Central memory CD8-positive, alpha-beta T cell (primary cell): Measurements from ENCODE around the gene HSP90B1.

Source experiments
- ATAC-seq: fragments of 150-1000 bp; cut with Tn5 transposase; replicated peaks from 2 replicates; pipeline ENCODE4 v1.10.0; 2022; ENCODE audit warnings: mild to moderate bottlenecking, moderate FRiP score, moderate number of reproducible peaks; ENCODE audit not compliant: poor library complexity, severe bottlenecking; ENCODE audit errors: extremely low read depth
- DNase-seq, 2 donors: peaks; one replicate each; pipeline ENCODE4 v3.0.0; 2021; ENCODE audit warnings: low spot score in 2 of 2
- H3K27ac Mint-ChIP-seq: one replicate; pipeline ENCODE4 v1.8.0; 2022; ENCODE audit warnings: low read depth, mild to moderate bottlenecking, moderate library complexity, mixed read lengths
- H3K27me3 Mint-ChIP-seq: one replicate; pipeline ENCODE4 v1.8.0; 2022; ENCODE audit warnings: mixed read lengths
- H3K36me3 Mint-ChIP-seq: one replicate; pipeline ENCODE4 v1.8.0; 2022; ENCODE audit warnings: mild to moderate bottlenecking, moderate library complexity, mixed read lengths; ENCODE audit not compliant: insufficient read depth
- H3K4me1 Mint-ChIP-seq: one replicate; pipeline ENCODE4 v1.8.0; 2022; ENCODE audit warnings: mixed read lengths
- H3K4me3 Mint-ChIP-seq: one replicate; pipeline ENCODE4 v1.8.0; 2022; ENCODE audit warnings: mild to moderate bottlenecking, moderate library complexity, mixed read lengths
- H3K9me3 Mint-ChIP-seq: one replicate; pipeline ENCODE4 v1.8.0; 2022; ENCODE audit warnings: mixed read lengths

Gene HSP90B1

DNA sequence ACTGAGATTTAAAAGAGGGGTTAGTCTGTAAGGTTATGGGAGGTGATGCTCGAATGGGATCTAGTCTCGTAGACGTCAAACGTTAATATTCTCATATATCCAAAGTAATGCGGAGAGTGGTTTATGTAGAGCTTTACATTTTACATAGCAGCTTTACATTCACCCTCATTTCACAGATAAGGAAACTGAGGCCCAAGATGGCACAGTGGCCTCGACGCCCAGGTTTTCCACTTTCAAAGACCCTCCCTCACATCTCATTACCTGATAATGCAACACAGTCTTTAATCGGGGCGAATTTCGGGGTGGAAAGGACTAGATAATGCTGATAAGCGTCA is 35.0 kb downstream of the HSP90B1 start:
- Mint-ChIP-seq H3K9me3 (no peaks in the 10 kb centered on the region), H3K27ac (peak overlapping the region; percentile 99), H3K4me1 (peaks cover 45% of the 10 kb centered on the region), H3K36me3 (peaks cover 19% of the 10 kb centered on the region), H3K27me3 (no peaks in the 10 kb centered on the region), H3K4me3 (peak overlapping the region; percentile 95)
- DNase-seq (no peak), ATAC-seq (no peak)

DNA sequence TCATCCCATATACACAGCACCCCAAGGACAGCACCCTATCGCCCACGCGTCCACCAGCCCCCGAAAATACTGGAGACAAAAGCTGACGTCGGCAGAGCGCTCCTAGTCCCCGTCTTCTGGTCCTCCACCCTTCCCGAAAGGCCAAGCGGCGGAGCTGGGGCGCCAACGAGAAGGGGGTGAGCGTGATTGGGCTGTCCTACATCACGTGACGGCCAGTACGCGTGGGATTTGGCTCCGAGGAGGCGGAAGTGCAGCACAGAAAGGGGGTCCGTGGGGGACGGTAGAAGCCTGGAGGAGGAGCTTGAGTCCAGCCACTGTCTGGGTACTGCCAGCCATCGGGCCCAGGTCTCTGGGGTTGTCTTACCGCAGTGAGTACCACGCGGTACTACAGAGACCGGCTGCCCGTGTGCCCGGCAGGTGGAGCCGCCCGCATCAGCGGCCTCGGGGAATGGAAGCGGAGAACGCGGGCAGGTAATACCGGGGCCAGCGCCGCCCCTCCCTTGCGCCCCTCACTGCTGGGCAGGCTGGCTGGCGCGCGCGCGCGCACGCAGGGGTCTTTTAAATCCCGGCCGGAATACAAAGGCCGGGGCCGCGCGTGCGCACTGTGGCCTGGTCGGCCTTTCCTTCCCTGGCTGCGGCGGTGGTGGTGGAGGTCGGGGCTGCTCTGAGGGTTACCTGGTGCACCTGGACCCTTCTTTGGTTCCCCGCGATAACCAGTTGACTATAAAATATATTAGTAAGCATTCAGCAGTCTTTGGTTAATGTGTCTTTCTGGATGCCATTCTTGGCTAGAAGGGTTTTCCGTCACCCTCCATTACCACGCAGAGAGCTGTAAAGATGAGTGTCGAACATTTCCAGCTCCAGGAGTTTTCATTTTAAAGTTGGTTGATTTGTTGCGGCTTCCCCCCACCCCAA is 35.6 kb downstream of the HSP90B1 start, which contains the start of gene TDG:
TDG (plus strand) TSS at position 283 of the 915 bp plus-strand sequence; CDS start at position 449, 166 bp downstream.
- Mint-ChIP-seq H3K4me3 (peak within 1 kb of the TSS; percentile 95), H3K4me1 (peaks cover 51% of the 10 kb centered on the region), H3K27ac (peak within 1 kb of the TSS; percentile 99), H3K36me3 (peaks cover 19% of the 10 kb centered on the region), H3K9me3 (no peaks in the 10 kb centered on the region), H3K27me3 (no peaks in the 10 kb centered on the region)
- peak; percentile 87 to 96 for DNase-seq
- ATAC-seq, result peak; percentile 95

GRCh38 chr12:103966736-103967135 is 36.5 kb downstream of the HSP90B1 start:
- Mint-ChIP-seq H3K27ac (peak overlapping the region; percentile 99), H3K4me1 (peaks cover 58% of the 10 kb centered on the region), H3K9me3 (no peaks in the 10 kb centered on the region), H3K27me3 (no peaks in the 10 kb centered on the region), H3K36me3 (peaks cover 19% of the 10 kb centered on the region), H3K4me3 (peak overlapping the region; percentile 95)
- ATAC-seq, result no peak
- DNase-seq, result no peak

DNA sequence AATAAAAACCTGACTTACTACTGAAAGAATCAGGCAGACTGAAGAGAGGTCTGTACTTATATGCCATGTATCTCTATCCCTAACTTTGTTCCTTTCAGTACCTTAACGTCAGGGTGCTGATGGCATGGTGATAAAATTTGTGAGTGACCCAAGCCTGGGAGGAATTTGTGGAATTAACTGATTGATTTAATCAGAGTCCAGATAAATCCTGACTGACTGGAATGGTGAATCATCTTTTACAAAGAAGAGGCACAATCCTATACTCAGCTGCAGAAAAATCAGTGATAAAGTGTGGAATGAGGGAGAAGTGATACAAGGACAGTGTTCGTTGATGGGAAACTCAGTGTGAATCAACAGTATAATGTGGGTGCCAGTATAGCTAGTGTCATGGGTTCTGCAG is 39.2 kb downstream of the HSP90B1 start:
- DNase-seq, result no peak
- Mint-ChIP-seq H3K36me3 (peaks cover 22% of the 10 kb centered on the region), H3K27me3 (no peaks in the 10 kb centered on the region), H3K9me3 (no peaks in the 10 kb centered on the region), H3K4me1 (peaks cover 62% of the 10 kb centered on the region), H3K27ac (no peak overlapping the region), H3K4me3 (peak overlapping the region; percentile 47)
- no peak for ATAC-seq

- no peak for DNase-seq
- Mint-ChIP-seq H3K27me3 (no peaks in the 10 kb centered on the region), H3K4me3 (no peak overlapping the region), H3K9me3 (no peaks in the 10 kb centered on the region), H3K27ac (peak overlapping the region; percentile 55), H3K36me3 (peaks cover 31% of the 10 kb centered on the region), H3K4me1 (peaks cover 44% of the 10 kb centered on the region)
- no peak for ATAC-seq
Observed at GRCh38 chr12:103973909-103974308, 43.7 kb downstream of the HSP90B1 start.

DNA sequence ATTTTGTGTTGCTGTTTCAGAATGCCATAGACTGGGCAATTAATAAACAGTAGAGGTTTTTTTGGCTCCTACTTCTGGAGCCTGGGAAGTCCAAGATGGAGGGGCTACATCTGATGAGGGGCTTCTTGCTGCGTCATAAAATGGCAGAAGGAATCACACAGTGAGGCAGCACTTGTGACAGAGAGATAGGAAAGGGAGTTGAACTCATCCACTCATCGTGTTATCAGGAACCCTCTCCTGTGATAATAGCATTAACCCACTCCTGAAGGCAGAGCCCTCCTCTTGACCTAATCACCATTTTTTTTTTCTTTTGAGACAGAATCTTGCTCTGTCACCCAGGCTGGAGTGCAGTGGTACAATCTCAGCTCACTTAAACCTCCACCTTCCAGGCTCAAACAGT is 45.2 kb downstream of the HSP90B1 start:
- no peaks in the 10 kb centered on the region for H3K27me3 Mint-ChIP-seq
- peaks cover 42% of the 10 kb centered on the region for H3K36me3 Mint-ChIP-seq
- ATAC-seq, result no peak
- H3K4me1 Mint-ChIP-seq, result peaks cover 40% of the 10 kb centered on the region
- no peak for DNase-seq
- no peak overlapping the region for H3K27ac Mint-ChIP-seq
- H3K9me3 Mint-ChIP-seq, result no peaks in the 10 kb centered on the region
- H3K4me3 Mint-ChIP-seq, result no peak overlapping the region

DNA sequence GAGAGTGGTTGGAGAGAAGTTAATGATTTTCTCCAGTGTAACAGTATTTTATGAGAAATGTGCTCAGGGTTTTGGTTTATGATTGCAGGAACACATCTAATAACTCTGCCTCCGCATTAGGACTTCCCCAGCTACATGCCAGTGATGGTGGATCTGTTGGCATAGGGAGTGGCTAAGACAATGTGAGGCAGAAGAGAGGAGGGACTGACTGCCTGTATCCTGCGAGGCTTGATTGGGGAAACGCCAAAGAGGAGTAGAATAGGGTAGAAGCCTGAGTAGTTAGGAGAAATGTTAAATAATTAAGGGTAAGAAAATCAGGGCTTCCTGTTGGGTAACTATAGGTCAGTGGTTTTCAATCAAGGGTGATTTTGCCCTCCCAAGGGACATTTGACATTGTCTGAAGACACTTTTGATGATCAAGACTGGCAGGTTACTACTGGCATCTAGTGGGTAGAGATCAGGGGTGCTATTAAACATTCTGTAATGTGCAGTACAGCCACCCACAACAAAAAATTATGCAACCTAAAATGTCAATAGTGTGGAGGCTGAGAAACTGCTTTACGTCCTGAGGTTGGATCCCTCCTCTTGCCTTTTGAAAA is 48.3 kb downstream of the HSP90B1 start:
- H3K27me3 Mint-ChIP-seq, result no peaks in the 10 kb centered on the region
- DNase-seq (no peak), ATAC-seq (no peak)
- H3K4me3 Mint-ChIP-seq, result no peak overlapping the region
- peak overlapping the region; percentile 6 for H3K27ac Mint-ChIP-seq
- peaks cover 52% of the 10 kb centered on the region for H3K36me3 Mint-ChIP-seq
- H3K4me1 Mint-ChIP-seq, result peaks cover 28% of the 10 kb centered on the region
- H3K9me3 Mint-ChIP-seq, result no peaks in the 10 kb centered on the region

- no peak overlapping the region for H3K4me3 Mint-ChIP-seq
- no peak for DNase-seq
- H3K27me3 Mint-ChIP-seq, result no peaks in the 10 kb centered on the region
- peaks cover 40% of the 10 kb centered on the region for H3K36me3 Mint-ChIP-seq
- no peaks in the 10 kb centered on the region for H3K4me1 Mint-ChIP-seq
- ATAC-seq, result no peak
- no peak overlapping the region for H3K27ac Mint-ChIP-seq
- no peaks in the 10 kb centered on the region for H3K9me3 Mint-ChIP-seq
Observed at GRCh38 chr12:103986829-103987228, 56.6 kb downstream of the HSP90B1 start.

DNA sequence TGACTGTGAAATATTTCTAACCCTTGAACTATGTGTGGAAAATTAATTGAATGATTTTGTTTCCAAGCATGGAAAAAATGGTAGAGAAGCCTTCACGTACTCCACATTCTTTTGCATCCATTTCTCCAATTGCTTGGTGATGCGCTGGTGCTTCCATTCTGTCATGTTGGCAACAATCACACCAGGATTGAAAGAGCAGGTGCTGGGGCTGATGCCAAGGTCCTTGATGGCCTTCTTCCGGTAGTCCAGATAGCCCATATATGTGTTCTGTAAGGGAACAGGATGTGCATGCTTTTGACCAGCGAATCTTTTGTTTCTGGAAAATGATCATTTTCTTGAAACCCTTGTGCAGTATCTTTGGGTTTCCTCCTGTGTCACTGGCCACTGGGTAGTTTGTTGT is 64.0 kb downstream of the HSP90B1 start:
- no peak overlapping the region for H3K27ac Mint-ChIP-seq
- ATAC-seq, result no peak
- H3K4me3 Mint-ChIP-seq, result no peak overlapping the region

DNA sequence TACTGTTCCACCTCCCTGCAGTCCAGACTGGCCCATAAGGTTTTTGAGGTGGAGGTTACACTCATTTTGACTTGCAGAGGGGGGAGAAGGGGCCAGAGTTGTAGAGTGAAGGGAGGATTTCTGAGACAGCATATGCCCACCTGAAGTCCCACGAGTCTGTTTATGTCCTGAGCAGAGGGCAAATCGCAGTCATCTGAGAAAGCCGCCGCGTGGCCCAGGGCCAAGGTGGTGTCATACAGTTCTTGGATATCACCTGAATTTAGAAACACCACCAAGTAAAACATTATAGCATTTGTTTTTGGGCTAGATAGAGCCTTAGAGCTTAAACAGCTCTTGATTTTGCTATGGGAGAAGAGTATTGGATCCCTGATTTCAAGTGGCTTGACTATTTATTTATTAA is 66.4 kb downstream of the HSP90B1 start:
- no peak for DNase-seq
- H3K9me3 Mint-ChIP-seq, result no peaks in the 10 kb centered on the region
- H3K27ac Mint-ChIP-seq, result no peak overlapping the region
- H3K4me3 Mint-ChIP-seq, result no peak overlapping the region
- H3K27me3 Mint-ChIP-seq, result peaks cover 47% of the 10 kb centered on the region
- no peaks in the 10 kb centered on the region for H3K4me1 Mint-ChIP-seq
- ATAC-seq, result no peak
- peaks cover 2% of the 10 kb centered on the region for H3K36me3 Mint-ChIP-seq

More for the DNA sequence above, 64.0 kb downstream of the HSP90B1 start:
- Mint-ChIP-seq H3K9me3 (no peaks in the 10 kb centered on the region), H3K27me3 (peaks cover 25% of the 10 kb centered on the region), H3K4me1 (no peaks in the 10 kb centered on the region), H3K36me3 (peaks cover 6% of the 10 kb centered on the region)
- no peak for DNase-seq

- no peak for ATAC-seq
- Mint-ChIP-seq H3K4me3 (no peak overlapping the region), H3K27ac (no peak overlapping the region)
Observed at GRCh38 chr12:103997286-103997900, 67.2 kb downstream of the HSP90B1 start.

More at GRCh38 chr12:103997286-103997900, 67.2 kb downstream of the HSP90B1 start:
- Mint-ChIP-seq H3K4me1 (no peaks in the 10 kb centered on the region), H3K36me3 (peaks cover 2% of the 10 kb centered on the region), H3K27me3 (peaks cover 53% of the 10 kb centered on the region), H3K9me3 (no peaks in the 10 kb centered on the region)
- no peak for DNase-seq
